ENCODE data around the gene GHR. TPM values are rescaled to one million over a fixed set of nuclear protein-coding genes. Genes with fewer than 3 reads are reported as not detected.

GHR gene
- polyA plus RNA-seq, 3 donors, result not detected

DNA sequence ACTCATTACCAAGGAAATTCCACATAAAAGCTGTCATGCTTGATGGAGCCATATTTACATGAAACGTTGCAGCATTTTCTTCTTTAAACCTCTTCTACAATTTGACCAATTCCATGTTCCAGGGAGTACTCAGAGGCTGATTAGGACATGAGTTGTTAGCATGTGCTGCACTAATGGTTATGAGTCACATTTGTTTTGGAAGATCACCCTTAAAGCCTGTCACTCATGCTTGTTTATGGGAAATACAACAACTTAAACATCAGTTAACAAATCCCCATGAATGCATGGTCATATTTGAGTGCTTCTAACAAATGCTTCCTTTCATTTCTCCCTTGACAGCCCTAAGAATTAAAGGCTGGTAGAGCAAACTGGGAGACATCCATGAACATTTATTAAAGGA lies 156.1 kb downstream of the GHR start:
- Histone ChIP-seq H3K9ac (ENCODE audit: insufficient read depth, low read length, poor library complexity, severe bottlenecking) (no peak overlapping the region), H3K79me2 (ENCODE audit: insufficient read depth, low read length) (no peaks in the 10 kb centered on the region), H3K27ac (ENCODE audit: low read depth in 1 of 2, low read length in 2 of 2) (no peak overlapping the region), H3K9me3 (replicated peaks in 1 of 2; ENCODE audit: control insufficient read depth in 1 of 2, insufficient read depth in 1 of 2, low read length in 2 of 2) (no peaks in the 10 kb centered on the region), H2AFZ (ENCODE audit: insufficient read depth, low read depth, low read length, poor library complexity, severe bottlenecking) (no peak overlapping the region), H3K4me3 (replicated peaks in 1 of 3; ENCODE audit: low read depth in 2 of 3, low read length in 3 of 3) (no peak overlapping the region), H4K20me1 (ENCODE audit: insufficient read depth, low read length) (no peaks in the 10 kb centered on the region), H3K36me3 (replicated peaks in 1 of 2; ENCODE audit: control insufficient read depth in 1 of 2, insufficient read depth in 2 of 2, low read length in 2 of 2) (no peaks in the 10 kb centered on the region), H3K4me1 (ENCODE audit: control insufficient read depth in 1 of 2, insufficient read depth in 2 of 2, low read length in 2 of 2) (no peaks in the 10 kb centered on the region), H3K4me2 (replicated peaks; ENCODE audit: extremely low read depth, low read length, poor library complexity, severe bottlenecking) (no peak overlapping the region), H3K27me3 (ENCODE audit: control insufficient read depth in 2 of 2, insufficient read depth in 2 of 2, low read length in 2 of 2) (no peaks in the 10 kb centered on the region)
- TF ChIP-seq CTCF (IDR thresholded peaks at IDR 0.05), result no peak
- no CpG with 5 or more reads among the region's 1 CpG for WGBS (ENCODE audit: insufficient coverage)
- H3K36me3 Mint-ChIP-seq, result no peaks in the 10 kb centered on the region
- H3K27ac Mint-ChIP-seq, result no peak overlapping the region
- H3K9me3 Mint-ChIP-seq, result peaks cover 0 to 2% (median 0%) of the 10 kb centered on the region in 7 donors
- no peak overlapping the region for H3K4me3 Mint-ChIP-seq
- peaks cover 2 to 7% (median 3%) of the 10 kb centered on the region in 3 donors for H3K27me3 Mint-ChIP-seq (ENCODE audit: low read depth in 3 of 3)
- intact Hi-C loops (cut with micrococcal nuclease), result no loop called here
- peaks cover 2% of the 10 kb centered on the region for H3K4me1 Mint-ChIP-seq
- no peak for DNase-seq

DNA sequence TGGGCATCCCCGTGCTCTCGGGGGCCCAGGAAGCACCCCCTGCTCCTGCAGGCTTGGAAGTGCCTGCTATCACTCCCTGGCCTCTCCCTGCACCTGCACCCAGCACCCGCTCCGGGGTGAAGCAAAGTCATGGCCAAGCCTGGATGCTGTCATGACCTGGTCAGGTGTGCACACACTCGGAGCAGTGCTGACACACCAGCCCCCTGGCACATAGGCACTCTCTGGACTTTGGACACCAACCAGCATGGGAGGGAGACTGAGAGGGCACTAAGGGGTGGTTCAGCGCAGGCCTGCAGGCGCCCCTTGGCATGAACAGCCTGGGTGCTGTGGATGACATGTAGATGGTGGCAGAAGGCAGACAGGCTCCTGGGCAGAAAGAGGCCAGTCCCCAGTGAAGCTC lies 158.6 kb downstream of the GHR start:
- WGBS (ENCODE audit: insufficient coverage), result 92% methylated on average over 7 of the region's 7 CpGs
- DNase-seq, result no peak
- H3K27me3 Mint-ChIP-seq (ENCODE audit: low read depth in 3 of 3), result peaks cover 2 to 5% (median 4%) of the 10 kb centered on the region in 3 donors
- Histone ChIP-seq H4K20me1 (ENCODE audit: insufficient read depth, low read length) (no peaks in the 10 kb centered on the region), H3K9ac (ENCODE audit: insufficient read depth, low read length, poor library complexity, severe bottlenecking) (no peak overlapping the region), H3K79me2 (ENCODE audit: insufficient read depth, low read length) (no peaks in the 10 kb centered on the region), H3K4me3 (replicated peaks in 1 of 3; ENCODE audit: low read depth in 2 of 3, low read length in 3 of 3) (no peak overlapping the region), H3K9me3 (replicated peaks in 1 of 2; ENCODE audit: control insufficient read depth in 1 of 2, insufficient read depth in 1 of 2, low read length in 2 of 2) (no peaks in the 10 kb centered on the region), H3K36me3 (replicated peaks in 1 of 2; ENCODE audit: control insufficient read depth in 1 of 2, insufficient read depth in 2 of 2, low read length in 2 of 2) (no peaks in the 10 kb centered on the region), H2AFZ (ENCODE audit: insufficient read depth, low read depth, low read length, poor library complexity, severe bottlenecking) (no peak overlapping the region), H3K27ac (ENCODE audit: low read depth in 1 of 2, low read length in 2 of 2) (no peak overlapping the region), H3K27me3 (ENCODE audit: control insufficient read depth in 2 of 2, insufficient read depth in 2 of 2, low read length in 2 of 2) (no peaks in the 10 kb centered on the region), H3K4me2 (replicated peaks; ENCODE audit: extremely low read depth, low read length, poor library complexity, severe bottlenecking) (no peak overlapping the region), H3K4me1 (ENCODE audit: control insufficient read depth in 1 of 2, insufficient read depth in 2 of 2, low read length in 2 of 2) (no peaks in the 10 kb centered on the region)
- H3K4me3 Mint-ChIP-seq, result no peak overlapping the region
- no peak overlapping the region for H3K27ac Mint-ChIP-seq
- peaks cover 5% of the 10 kb centered on the region for H3K4me1 Mint-ChIP-seq
- H3K36me3 Mint-ChIP-seq, result no peaks in the 10 kb centered on the region
- peaks cover 0 to 2% (median 0%) of the 10 kb centered on the region in 7 donors for H3K9me3 Mint-ChIP-seq
- intact Hi-C loops (cut with micrococcal nuclease), result no loop called here
- no peak for TF ChIP-seq CTCF (IDR thresholded peaks at IDR 0.05)
